Glomerular endothelial cell (primary cell): ENCODE data around the gene SMIM35. TPM values are rescaled to one million over a fixed set of nuclear protein-coding genes. Genes with fewer than 3 reads are reported as not detected.
"Not testable (repeated sequence)": the region's sequence is repeated elsewhere in the genome, so short reads cannot be mapped to it uniquely, and the experiment has no call there.

Experiments
- DNase-seq: peaks from one replicate; pipeline ENCODE4 v3.0.0-alpha.2; 2011; ENCODE audit warnings: low read depth, low spot score; ENCODE audit errors: extremely low read depth
- total RNA-seq: library from RNA; depleted of rRNA; stranded (reverse); fragments of >200 nt; gene quantifications from 2 replicates; pipeline ENCODE4 v1.2.3, GENCODE V29; 2015

SMIM35 gene
- total RNA-seq, 1 donor from 2014 or later = 0.12 TPM

DNA sequence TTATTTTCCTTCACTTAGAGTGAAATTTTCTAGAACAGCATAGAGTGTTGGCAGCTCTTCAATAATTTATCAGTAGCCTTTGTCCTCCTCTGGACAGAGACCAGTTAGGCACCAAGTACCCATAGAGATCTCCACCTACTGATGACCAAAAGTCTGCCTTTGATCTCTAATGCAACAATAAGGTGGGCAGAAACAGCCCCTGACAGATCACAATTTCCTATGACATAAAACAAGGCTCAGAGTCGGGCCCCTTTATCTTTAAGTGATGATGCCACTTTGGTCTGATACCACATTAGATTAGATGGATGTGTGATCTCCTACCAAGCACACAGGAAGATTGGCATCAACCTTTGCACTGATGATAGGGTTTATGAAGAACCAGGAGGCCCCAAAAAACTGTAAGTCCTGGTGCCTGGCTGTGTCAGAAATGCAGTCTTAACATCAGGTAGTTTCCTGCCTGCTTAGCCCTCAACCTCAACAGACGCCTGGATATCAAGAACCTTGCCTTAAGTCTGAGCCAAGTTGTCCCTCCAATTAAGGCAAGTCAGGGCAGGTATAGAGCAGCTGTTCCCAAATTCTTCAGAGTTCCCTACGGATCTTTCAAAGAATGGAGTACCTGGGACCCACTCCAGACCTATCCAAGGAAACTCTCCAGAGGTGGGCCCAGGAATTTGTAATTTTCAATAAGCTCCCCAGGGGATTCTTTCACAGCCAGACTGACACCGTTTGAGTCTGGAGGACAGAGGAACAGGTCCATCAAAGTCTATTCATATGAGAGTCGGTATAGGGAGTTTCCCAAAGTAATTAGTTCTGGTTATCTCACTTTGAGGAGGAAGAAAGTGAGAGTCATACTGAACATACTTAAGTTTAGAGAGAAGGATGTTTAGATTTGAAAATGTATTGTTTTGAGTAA is 40.5 kb downstream of the SMIM35 start:
- DNase-seq = no peak

- DNase-seq = no peak
These were observed 41.6 kb downstream of the SMIM35 start for GRCh38 chr11:118045191-118045590.

GRCh38 chr11:118042796-118043195 is 44.0 kb downstream of the SMIM35 start:
- no peak for DNase-seq

- no peak for DNase-seq
These were observed 44.6 kb downstream of the SMIM35 start for GRCh38 chr11:118042141-118042540.

DNA sequence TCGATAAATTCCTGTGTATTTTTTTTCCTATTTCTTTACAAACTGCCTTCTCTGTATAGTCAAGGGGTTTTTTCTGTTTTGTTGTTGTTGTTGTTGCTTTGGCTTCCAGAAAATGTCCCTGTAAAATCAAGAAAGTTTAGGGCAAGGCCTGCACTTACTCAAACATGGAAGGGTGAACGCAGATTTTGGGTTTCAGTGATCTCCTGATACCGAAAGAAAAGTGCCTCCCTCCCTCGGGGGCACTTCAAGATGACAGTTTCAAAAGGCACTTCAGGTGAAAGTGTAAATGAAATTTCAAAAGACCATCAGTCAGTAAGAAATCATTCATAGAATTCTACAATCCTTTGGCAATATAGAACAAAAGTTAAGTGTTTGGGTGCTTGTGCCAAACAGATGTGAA is 53.3 kb downstream of the SMIM35 start:
- no peak for DNase-seq

DNA sequence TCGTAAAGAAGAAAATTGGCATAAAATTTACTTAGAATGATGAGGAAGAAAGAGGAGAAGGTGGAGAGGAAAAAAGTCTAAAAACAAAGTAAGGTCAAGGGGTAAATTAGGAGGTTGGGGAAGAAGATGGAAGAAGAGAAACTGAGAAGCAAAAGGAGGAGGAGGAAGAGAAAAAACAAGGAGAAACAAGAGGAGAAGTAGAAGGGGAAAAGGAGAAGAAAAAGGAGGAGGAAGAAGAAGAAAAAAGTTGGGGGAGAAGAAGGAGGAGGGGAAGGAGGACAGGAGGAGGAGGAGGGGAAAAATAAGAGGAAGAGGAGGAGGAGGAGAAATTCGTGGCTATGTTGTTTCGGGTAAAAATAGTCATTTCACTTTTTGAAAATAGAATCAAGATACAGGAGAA is 58.1 kb downstream of the SMIM35 start:
- DNase-seq = no peak

DNA sequence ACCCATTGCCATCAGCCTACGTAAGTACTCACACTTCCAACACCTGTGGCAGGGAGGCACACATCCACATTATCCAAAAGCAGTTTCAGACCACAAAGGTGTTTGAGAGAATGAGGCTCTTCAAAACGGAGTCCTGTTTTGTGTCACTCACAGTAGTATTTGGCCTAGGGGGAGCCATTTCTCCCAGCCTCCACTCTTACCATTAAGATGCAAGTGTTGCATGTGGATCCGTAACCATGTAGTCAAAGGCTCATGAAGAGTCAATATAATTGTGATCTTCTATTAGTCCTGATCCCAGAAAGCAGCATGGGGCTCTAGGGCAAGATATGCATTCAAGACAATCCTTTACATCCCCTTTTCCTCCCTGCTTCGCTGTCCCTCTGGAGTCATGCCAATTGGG is 59.1 kb downstream of the SMIM35 start:
- DNase-seq = no peak

GRCh38 chr11:118021146-118021545 is 65.6 kb downstream of the SMIM35 start:
- DNase-seq = no peak

DNA sequence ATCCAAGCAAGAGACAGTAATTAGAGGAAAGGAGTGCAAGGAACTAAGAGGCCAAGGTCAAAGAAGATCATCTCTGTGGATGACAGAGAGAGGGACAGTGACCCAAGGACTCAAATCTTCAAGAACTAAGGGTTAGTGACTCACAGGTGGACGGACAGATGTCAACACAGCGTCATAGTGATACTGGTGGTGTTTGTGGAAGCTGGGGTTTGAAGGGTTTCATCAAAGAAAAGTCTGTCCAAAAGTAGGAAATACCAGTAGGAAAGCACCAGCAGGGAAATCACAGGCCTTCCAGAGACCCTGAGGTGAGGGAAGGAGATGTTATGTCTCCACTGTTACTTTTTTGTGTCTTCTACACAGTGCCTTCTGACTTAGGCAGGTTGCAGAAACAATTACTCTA is 68.4 kb downstream of the SMIM35 start:
- DNase-seq = no peak

- no peak for DNase-seq
These were observed 69.0 kb downstream of the SMIM35 start for GRCh38 chr11:118017631-118018315.

- DNase-seq = no peak
These were observed 69.7 kb downstream of the SMIM35 start for GRCh38 chr11:118017111-118017510.

DNA sequence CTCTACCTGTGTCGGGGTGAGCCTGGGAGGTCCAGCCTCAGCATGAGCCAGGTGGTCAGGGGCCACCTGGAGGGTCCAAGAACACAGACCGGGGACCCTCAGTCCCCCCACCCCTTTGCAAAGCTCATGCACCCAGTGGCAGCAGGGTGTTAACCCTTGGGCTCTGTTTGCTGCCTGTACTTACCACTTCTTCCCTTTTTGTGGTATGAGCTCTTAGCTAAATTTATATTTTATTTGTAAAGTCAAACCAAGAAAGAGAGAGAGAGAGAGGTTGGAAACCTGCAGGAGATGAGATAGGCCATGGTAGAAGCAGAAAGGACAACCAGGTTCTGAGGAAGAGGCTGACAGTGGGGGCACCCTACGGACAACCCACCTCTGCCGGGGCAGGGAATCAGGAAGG is 70.7 kb downstream of the SMIM35 start:
- DNase-seq = no peak

GRCh38 chr11:118015385-118015841 is 71.3 kb downstream of the SMIM35 start:
- no peak for DNase-seq

- no peak for DNase-seq
These were observed 72.7 kb downstream of the SMIM35 start for GRCh38 chr11:118014022-118014421.

- DNase-seq = no peak
These were observed 74.6 kb downstream of the SMIM35 start for GRCh38 chr11:118012083-118012669.

- DNase-seq = no peak
These were observed 75.9 kb downstream of the SMIM35 start for GRCh38 chr11:118010738-118011461.

GRCh38 chr11:118009864-118010737 is 76.7 kb downstream of the SMIM35 start:
- no peak for DNase-seq

- DNase-seq = no peak
These were observed 78.4 kb downstream of the SMIM35 start for GRCh38 chr11:118008271-118008911.

DNA sequence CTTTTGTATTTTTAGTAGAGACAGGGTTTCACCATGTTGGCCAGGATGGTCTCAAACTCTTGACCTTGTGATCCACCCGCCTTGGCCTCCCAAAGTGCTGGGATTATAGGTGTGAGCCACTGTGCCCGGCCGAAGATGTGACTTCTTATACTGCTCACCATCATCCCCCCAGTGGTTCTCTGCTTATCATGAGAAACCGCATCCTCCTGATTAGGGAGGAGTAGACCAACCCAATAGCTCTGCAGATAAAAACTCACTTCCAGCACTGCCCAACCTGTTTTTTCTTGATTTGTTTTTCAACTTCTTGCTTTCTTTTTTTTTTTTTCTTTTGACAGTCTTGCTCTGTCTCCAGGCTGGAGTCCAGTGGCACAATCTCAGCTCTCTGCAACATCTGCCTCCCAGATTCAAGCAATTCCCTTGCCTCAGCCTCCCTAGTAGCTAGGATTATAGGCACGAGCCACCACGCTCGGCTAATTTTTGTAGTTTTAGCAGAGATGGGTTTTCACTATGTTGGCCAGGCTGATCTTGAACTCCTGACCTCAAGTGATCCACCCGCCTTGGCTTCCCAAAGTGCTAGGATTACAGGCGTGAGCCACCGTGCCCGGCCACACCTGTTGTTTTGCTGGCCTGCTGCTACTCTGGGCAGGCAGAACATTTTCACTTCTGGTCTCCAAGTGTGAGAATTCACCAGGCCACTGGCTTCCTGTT is 79.0 kb downstream of the SMIM35 start:
- not testable (repeated sequence) for DNase-seq
